GM10248 (cell line): ENCODE results near the gene HNRNPUL1.

Experiments
- CTCF ChIA-PET: fragments of 300-600 bp; sonication (Branson Sonifier 250); formaldehyde crosslinking; extraction: SDS; loops from one replicate; lab custom pipeline; 2021; ENCODE audit warnings: antibody characterized with exemption; lab: Yijun Ruan, JAX
- POLR2A ChIA-PET: fragments of 350-650 bp; sonication (Branson Sonifier 250); formaldehyde crosslinking; extraction: SDS; loops from one replicate; lab custom pipeline; 2020; ENCODE audit warnings: antibody characterized with exemption; lab: Yijun Ruan, JAX
- DNase-seq: peaks from one replicate; pipeline ENCODE4 v3.0.0; 2012; ENCODE audit errors: extremely low spot score
- TF ChIP-seq, protein P1 (sequence below): IDR thresholded peaks from 2 replicates; pipeline ENCODE4 v1.5.1; 2012; ENCODE audit warnings: mild to moderate bottlenecking, low read depth; ENCODE audit errors: extremely low read depth, missing control alignments, control extremely low read depth

The HNRNPUL1 gene

DNA sequence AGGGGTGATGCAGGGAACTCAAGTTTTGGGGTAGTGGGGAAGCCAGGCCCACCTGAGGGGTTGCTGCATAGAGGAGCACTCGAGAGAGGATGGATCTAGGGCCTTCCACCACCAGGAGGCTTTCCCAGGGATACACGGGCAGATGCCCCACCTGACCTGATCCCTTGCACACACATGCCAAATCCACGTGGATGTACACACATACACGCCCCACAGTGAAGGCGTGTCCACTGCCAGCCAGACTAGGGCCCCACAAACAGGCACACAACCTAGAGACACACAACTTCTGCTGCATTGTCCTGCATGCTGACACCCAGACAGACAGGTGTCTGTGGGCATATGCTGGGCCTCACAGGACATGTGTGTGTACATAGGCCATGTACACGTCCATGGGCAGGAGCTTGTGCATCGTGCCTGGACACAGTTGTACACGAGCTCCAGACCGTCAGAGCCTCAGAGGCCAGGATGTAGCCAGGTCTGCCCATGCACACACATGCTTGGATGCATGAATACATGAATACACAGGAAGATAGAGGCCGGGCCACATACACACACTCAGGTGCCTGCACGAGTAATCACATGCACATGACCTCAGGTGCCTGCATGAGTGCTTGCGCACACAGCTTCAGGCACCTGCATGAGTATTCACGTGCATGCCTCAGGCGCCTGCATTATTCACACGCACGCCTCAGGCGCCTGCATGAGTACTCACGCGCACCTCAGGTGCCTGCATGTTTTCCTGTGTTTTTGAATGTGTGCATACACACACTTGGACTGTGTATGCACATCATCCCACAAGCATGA, 54.7 kb downstream of the HNRNPUL1 start:
- no peak for DNase-seq
- TF ChIP-seq, protein P1, sequence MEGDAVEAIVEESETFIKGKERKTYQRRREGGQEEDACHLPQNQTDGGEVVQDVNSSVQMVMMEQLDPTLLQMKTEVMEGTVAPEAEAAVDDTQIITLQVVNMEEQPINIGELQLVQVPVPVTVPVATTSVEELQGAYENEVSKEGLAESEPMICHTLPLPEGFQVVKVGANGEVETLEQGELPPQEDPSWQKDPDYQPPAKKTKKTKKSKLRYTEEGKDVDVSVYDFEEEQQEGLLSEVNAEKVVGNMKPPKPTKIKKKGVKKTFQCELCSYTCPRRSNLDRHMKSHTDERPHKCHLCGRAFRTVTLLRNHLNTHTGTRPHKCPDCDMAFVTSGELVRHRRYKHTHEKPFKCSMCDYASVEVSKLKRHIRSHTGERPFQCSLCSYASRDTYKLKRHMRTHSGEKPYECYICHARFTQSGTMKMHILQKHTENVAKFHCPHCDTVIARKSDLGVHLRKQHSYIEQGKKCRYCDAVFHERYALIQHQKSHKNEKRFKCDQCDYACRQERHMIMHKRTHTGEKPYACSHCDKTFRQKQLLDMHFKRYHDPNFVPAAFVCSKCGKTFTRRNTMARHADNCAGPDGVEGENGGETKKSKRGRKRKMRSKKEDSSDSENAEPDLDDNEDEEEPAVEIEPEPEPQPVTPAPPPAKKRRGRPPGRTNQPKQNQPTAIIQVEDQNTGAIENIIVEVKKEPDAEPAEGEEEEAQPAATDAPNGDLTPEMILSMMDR = no peak
- ChIA-PET CTCF (no interaction called here), POLR2A (no interaction called here)

GRCh38 chr19:41319500-41320184, 55.5 kb downstream of the HNRNPUL1 start:
- TF ChIP-seq, protein P1 = no peak
- CTCF ChIA-PET = interaction anchor here (1.0 to 1.1 kb wide), 2 partner anchors 11 to 32 kb away, joined by 3 read pairs; no protein-coding TSS in a partner anchor
- POLR2A ChIA-PET = no interaction called here
- DNase-seq = no peak

GRCh38 chr19:41320185-41320518, 56.0 kb downstream of the HNRNPUL1 start:
- ChIA-PET POLR2A (no interaction called here), CTCF (interaction anchor here (0.8 to 1.1 kb wide), 3 partner anchors 9 to 31 kb away, joined by 3 read pairs; no protein-coding TSS in a partner anchor)
- peak; percentile 9 for DNase-seq
- TF ChIP-seq, protein P1 = no peak

DNA sequence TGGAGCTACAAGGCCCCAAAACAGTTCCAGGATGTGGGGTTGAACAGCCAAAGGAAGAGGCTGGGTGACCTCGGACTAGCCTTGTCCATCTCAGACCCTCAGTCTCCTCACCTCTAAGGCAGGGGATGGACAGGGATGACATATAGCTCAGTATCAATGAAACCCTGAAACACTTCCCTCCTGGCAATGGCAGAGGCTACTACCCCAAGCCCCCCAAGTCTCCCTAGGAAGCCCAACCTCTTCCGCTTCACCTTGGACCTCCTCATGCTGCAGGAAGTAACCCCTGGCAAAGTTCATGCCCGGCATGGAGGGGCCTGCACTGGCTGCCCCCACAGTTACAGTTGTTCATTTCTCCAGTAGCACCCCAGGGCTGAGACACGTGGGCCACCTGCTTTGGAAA, 56.4 kb downstream of the HNRNPUL1 start:
- TF ChIP-seq, protein P1 = no peak
- ChIA-PET POLR2A (interaction anchor here (0.6 kb wide), 2 partner anchors 21 to 25 kb away, joined by 3 read pairs; no protein-coding TSS in a partner anchor), CTCF (interaction anchor here (0.8 to 1.1 kb wide), 3 partner anchors 8 to 31 kb away, joined by 3 read pairs; no protein-coding TSS in a partner anchor)

DNA sequence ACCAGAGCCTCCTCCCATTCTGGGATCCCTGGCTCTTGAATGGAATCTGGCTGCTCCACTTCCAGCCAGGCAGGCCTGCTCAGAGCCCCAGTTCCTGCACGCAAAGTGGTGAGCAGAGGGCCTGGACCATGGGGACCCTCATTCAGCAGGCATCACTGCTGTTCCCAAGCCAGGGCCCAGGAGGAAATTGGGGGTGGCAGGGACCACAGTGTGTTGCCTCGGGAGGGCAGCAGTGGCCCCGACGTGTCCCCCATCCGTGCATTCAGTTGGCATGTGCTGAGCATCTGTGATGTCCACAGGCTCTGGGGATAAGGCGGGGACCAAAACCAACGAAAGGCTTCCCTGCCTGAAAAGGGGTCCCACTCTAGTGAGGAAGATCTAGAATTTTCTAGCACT, 57.0 kb downstream of the HNRNPUL1 start:
- no peak for DNase-seq
- ChIA-PET POLR2A (interaction anchor here (0.6 kb wide), 1 partner anchor 21 kb away, joined by 3 read pairs; no protein-coding TSS in a partner anchor), CTCF (interaction anchor here (1.1 to 2.3 kb wide), 3 partner anchors 8 to 30 kb away, joined by 3 to 9 read pairs (median 4); no protein-coding TSS in a partner anchor)
- TF ChIP-seq, protein P1 = no peak

More for the DNA sequence above, 56.4 kb downstream of the HNRNPUL1 start:
- no peak for DNase-seq

GRCh38 chr19:41321600-41322270, 57.6 kb downstream of the HNRNPUL1 start:
- CTCF ChIA-PET = interaction anchor here (1.8 to 2.3 kb wide), 2 partner anchors 8 to 13 kb away, joined by 4 to 9 read pairs; no protein-coding TSS in a partner anchor
- TF ChIP-seq, protein P1 = peak; percentile 27
- POLR2A ChIA-PET = no interaction called here
- DNase-seq = no peak
